HG03135 (cell line): Measurements from ENCODE around the gene PI4KA.
"Not testable (repeated sequence)": the region's sequence is repeated elsewhere in the genome, so short reads cannot be mapped to it uniquely, and the experiment has no call there.

Experiments
- ATAC-seq: cut with Tn5 transposase; IDR thresholded peaks from one replicate; pipeline ENCODE4 v1.9.1; 2021; ENCODE audit warnings: mild to moderate bottlenecking, moderate library complexity; ENCODE audit not compliant: unreplicated experiment

Gene PI4KA

GRCh38 chr22:20852076-20852475, 6.5 kb downstream of the PI4KA start:
- ATAC-seq: no peak

- ATAC-seq: no peak
Measured at GRCh38 chr22:20847318-20847822, 11.2 kb downstream of the PI4KA start.

DNA sequence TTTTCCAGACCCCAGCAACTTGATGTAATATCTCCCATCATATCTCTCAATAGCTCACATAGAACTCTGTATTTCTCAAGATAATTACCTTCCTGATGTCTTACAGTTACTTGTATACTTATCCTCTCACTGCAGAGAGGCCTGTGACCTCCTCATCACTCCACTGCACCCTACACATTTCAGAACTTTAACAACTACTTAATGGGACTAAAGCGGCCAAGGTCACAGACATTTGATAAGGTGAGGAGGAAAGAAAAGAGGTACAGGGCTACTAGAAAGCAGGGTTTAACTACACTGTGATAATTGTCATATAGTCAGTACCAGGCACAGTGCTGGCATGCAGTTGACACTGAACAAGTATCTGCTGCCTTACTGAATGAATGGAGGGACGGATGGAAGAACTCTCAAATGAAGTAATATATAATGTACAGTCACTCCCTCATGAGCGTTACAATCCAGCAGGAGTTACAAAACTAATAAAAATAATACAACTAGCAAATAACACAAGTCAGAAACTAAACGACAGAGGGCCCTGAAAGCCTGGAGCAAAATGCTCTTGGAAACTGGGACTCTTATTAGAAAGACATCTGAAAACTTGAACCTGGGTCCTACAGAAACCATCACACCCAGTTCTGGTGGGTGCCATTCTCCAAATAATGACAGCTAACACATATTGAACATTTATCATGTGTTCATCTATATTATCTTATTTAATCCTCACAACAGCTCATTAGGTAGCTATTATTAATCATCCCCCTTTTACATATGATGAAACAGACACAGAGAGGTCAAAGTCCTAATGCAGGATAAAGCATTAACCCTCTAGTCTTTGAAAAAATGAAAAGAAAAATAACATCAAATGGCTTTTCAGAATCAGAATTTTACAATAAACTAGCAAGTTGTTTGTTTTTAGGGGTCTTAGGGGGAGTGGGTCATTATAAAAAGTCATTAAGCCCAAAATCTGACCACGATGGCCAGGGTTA, 14.3 kb downstream of the PI4KA start:
- ATAC-seq: no peak

GRCh38 chr22:20843501-20843900, 15.1 kb downstream of the PI4KA start:
- ATAC-seq: no peak

GRCh38 chr22:20840646-20841371, 17.8 kb downstream of the PI4KA start:
- no peak for ATAC-seq

- no peak for ATAC-seq
Measured at GRCh38 chr22:20839837-20840645, 18.6 kb downstream of the PI4KA start.

DNA sequence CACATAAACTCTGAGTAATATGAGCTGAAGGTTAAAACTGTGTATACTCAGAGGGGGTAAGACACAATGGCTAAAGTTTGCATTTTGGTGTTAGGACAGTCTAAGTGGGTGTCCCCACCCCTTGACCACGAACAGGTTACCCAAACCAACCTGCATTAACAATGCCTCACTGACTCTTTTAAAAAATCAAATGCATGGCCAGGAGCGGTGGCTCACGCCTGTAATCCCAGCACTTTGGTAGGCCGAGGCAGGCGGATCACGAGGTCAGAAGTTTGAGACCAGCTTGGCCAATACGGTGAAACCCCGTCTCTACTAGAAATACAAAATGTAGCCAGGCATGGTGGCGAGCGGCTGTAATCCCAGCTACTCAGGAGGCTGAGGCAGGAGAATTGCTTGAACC, 19.3 kb downstream of the PI4KA start:
- not testable (repeated sequence) for ATAC-seq

- ATAC-seq: no peak
Measured at GRCh38 chr22:20836987-20837823, 21.4 kb downstream of the PI4KA start.

DNA sequence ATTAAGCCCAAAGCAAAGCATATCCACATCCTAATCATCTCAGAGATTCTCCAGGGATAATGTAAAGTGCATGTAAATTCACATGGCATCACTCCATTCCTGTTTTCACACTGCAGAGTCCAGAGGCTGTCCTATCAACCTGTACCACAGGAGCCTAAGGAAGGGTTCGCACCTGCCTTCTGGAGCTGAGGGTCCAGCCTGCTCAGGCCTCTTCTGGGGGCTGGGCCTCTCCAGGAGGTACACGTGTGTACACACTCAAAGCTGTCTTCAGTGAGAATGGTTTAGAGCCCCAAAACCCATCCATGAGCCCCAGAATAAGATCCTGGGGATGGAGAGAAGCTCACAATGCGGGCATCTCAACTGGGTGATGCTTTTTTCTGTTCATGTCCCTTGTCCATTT, 23.9 kb downstream of the PI4KA start:
- ATAC-seq: no peak

GRCh38 chr22:20834206-20834605, 24.4 kb downstream of the PI4KA start:
- no peak for ATAC-seq

- ATAC-seq: no peak
Measured at GRCh38 chr22:20833225-20833665, 25.4 kb downstream of the PI4KA start.

DNA sequence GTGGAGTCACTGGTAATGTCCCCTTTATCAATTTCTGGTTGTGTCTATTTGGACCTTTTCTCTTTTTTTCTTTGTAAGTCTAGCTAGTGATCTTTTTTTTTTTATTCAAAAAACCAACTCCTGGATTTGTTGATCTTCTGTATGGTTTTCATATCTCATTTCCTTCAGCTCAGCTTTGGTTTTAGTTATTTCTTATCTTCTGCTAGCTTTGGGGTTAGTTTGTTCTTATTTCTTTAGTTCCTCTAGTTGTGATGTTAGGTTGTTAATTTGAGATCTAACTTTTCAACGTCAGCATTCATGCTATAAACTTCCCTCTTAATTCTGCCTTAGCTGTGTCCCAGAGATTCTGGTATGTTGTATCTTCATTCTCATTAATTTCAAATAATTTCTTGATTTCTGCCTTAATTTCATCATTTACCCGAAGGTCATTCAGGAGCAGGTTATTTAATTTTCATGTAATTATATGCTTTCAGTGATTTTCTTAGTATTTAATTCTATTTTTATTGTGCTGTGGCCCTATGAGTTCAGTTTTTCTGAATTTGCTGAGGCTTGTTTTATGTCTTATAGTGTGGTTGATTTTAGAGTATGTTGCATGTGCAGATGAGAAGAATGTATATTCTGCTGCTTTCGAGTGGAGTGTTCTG, 29.0 kb downstream of the PI4KA start:
- ATAC-seq: no peak

GRCh38 chr22:20826373-20827152, 32.0 kb downstream of the PI4KA start:
- ATAC-seq: not testable (repeated sequence)

- no peak for ATAC-seq
Measured at GRCh38 chr22:20825624-20826023, 33.0 kb downstream of the PI4KA start.

GRCh38 chr22:20825216-20825615, 33.4 kb downstream of the PI4KA start:
- ATAC-seq: not testable (repeated sequence)

GRCh38 chr22:20823264-20823663, 35.3 kb downstream of the PI4KA start:
- no peak for ATAC-seq

DNA sequence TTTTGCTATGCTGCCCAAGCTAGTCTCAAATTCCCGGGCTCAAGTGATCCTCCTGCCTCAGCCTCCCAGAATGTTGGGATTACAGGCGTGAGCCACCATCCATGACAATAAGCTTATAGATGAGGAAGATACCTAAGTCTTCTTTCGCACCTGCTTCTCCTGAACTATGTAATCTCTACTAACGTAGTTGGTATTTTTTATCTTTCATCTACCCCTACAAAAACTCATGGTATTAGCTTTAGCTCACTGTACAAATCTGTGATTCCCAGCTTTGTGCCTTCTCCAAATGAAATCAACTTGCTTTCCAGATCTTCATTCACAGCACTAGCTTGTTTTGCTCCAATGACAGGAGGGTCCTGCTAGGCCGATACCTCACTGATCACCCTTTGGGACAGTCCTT, 36.4 kb downstream of the PI4KA start:
- ATAC-seq: no peak

- not testable (repeated sequence) for ATAC-seq
Measured at GRCh38 chr22:20821717-20822239, 36.8 kb downstream of the PI4KA start.
